Skin of body (tissue), 2 donors: ENCODE measurements around the gene GNG2. TPM values are rescaled to one million over a fixed set of nuclear protein-coding genes. Genes with fewer than 3 reads are reported as not detected.
"Not testable (repeated sequence)": the region's sequence is repeated elsewhere in the genome, so short reads cannot be mapped to it uniquely, and the experiment has no call there.

Source experiments
- DNase-seq: peaks from one replicate; lab custom pipeline; 2025; lab: John Stamatoyannopoulos, UW
- total RNA-seq: library from RNA; depleted of rRNA; stranded (reverse); fragments of >200 nt; gene quantifications from one replicate; pipeline ENCODE4 v1.2.3, GENCODE V29; 2014

Gene GNG2
- total RNA-seq, 1 donor from 2014 or later = 37.5 TPM

GRCh38 chr14:51889851-51890250 is 29.4 kb downstream of the GNG2 start:
- no peak for DNase-seq

DNA sequence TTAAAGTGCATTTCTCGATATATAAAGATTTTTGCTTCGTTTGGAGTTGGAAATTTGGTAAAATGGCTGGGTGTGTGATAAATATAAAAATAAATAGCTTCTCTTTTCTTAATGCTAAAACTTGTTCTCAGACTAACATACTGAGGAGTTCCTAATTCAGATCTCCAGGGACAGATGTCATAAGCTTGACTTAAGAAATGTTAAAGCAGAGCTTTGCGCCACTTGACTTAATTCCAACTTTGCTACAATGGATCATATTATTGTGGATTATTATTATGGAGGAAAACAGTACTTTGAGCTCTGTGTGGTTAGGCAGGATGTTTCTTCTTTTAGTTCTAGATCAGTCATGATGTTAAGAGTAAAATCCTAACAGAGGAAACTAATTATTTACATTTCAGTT is 33.8 kb downstream of the GNG2 start:
- no peak for DNase-seq

- peak; percentile 83 for DNase-seq
Observed at GRCh38 chr14:51895375-51895774, 35.0 kb downstream of the GNG2 start.

- DNase-seq = peak; percentile 32
Observed at GRCh38 chr14:51897791-51898355, 37.5 kb downstream of the GNG2 start.

DNA sequence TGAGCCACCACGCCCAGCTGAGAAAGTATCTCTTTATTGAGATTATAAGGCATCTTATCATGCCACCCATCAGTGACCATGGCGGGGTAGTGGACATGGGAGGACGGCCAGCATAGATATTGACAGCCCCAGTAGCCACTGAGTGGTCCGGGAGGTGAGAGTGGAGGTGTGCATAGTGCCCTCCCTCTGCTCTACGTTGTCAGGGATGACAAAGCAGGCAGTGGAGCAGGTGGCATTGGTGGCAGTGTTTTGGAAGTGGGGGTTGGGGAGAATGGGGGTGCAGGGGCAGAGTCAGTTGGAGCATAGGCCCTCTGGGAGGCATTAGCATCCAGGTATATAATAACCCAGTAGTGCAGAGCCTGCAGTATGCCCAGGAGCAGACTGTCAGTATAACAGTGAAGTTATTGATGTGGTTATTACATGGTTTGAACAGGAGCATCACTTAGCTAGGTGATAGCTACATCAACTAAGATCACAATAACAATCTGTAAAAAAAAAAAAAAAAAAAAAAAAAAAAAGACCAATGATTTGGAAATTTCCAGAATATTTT is 41.1 kb downstream of the GNG2 start:
- no peak for DNase-seq

- not testable (repeated sequence) for DNase-seq
Observed at GRCh38 chr14:51905656-51906121, 45.3 kb downstream of the GNG2 start.

GRCh38 chr14:51908086-51908485 is 47.7 kb downstream of the GNG2 start:
- DNase-seq = no peak

DNA sequence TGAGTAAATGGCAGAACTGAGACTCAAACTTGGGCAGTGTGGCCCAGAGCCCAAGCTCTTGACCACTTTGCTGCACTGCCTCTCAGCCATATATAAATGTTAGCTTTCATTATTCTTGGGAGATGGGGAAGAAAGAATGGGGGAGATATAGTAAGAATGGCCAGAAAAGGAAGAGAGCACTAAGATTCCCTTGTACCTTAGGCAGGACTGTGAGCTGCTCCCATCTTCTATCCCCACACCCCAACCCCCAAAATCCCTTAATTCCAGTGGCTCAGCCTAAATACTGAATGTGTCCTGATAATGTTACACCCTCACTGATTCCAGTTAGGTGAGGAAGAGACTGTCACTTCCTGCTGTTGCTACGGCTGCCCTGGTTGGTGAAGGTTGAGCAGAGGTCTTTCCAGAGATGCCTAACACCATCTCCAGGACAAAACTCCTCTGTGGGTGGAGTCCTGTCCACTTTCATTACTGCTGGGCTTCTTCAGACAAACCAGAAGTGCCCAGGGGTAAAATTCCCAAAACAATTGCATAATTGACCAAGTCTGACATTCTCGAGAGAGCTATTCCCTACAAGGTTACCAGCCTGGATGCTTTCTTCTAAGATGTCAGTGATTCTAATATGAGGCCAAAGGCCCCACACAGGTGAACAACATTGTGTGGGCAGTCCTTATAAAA is 51.8 kb downstream of the GNG2 start:
- no peak for DNase-seq

DNA sequence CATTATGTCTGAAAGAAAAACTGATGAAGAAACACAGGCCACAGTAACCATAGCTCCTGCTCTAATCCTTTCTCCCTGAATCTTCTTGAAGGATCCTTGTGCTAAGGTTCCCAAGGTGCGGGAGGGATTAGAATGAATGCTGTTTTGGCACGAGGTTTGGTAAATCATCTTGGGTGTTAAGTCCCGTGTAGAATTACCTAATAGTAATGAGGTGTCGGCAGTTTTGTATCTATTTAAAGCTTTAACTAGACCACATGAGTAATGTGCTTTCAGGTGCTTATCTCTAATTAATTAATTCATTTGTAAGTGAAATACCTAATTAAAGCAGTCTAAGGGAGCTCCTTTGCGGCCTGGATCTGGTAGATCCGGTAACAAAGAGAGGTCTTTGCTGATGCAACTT is 53.9 kb downstream of the GNG2 start:
- no peak for DNase-seq

GRCh38 chr14:51917193-51917592 is 56.8 kb downstream of the GNG2 start:
- DNase-seq = peak; percentile 78

- DNase-seq = no peak
Observed at GRCh38 chr14:51921026-51921425, 60.6 kb downstream of the GNG2 start.

- no peak for DNase-seq
Observed at GRCh38 chr14:51922624-51923023, 62.2 kb downstream of the GNG2 start.

- no peak for DNase-seq
Observed at GRCh38 chr14:51924600-51924999, 64.2 kb downstream of the GNG2 start.

DNA sequence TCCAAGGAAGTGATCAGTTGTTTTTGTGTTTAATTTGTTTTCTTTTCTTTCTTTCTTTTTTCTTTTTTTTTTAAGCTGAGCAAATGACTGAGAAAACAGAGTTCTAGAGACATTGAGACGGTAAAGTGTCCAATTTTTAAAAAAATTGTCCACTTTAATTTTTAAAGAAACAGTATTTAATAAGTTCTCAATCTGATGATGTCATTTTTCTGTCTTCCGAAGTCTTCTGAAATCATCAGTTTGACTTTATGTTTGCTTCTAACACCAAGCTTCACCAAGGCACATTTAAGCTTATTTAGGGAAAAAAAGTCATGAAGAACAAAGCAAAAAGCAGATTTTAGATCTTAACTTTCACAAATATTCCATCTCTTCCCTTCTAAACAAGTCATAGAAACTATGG is 65.6 kb downstream of the GNG2 start:
- DNase-seq = no peak

DNA sequence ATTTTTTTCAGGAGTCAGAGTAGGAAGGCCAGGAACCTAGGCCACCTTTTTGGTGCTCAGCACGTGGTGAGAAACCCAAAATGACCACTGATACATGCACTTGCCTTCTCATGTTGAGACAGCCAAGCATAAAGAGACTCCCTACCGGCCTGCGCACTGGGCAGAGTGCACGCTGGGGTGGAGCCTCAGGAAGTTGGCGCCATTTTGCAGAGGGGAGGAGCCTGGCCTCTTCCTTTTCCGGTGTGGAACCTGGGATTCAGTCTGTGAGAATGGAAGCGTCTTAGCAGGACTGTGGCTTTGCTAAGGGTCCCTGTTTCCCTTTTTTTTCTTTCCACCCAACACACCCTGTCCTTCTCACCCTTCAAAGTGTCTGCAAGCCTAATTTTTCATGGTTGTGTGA is 66.0 kb downstream of the GNG2 start:
- no peak for DNase-seq

DNA sequence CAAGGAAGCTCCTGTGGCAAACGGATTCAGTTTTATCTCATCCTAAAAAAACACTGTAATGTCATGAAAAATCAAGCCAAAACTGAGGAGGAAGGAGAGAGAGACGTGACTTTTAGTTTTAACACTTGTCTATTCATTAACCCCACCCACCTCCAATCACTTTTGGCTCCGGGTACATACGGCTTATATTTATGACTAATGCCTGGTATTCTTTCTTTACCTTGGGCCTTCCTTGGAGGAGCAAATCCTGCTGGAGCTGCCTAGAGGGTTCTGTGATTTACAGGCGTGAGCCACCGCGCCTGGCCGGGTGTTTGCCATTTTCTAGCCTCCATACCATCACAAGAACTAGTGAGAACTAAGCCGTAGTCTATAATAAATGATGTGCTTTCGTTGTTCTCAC is 68.2 kb downstream of the GNG2 start:
- DNase-seq = no peak

DNA sequence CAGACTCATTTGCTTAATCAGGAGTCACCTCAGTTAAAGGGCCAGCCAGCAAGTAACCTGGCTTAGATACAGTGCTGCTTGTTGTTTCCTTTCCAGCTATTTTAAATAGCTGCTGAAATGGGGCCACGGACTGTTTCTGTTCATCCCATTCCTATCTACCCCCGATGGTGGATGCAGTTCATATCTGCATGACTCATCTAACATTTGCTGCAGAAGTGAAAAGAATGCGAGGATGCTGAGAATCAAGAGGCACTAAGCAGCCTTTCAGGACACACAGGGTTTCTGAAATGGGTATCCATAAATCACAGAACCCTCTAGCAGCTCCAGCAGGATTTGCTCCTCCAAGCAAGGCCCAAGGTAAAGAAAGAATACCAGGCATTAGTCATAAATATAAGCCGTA is 68.8 kb downstream of the GNG2 start:
- no peak for DNase-seq

- no peak for DNase-seq
Observed at GRCh38 chr14:51929910-51930682, 69.7 kb downstream of the GNG2 start.

- no peak for DNase-seq
Observed at GRCh38 chr14:51931308-51931707, 70.9 kb downstream of the GNG2 start.

DNA sequence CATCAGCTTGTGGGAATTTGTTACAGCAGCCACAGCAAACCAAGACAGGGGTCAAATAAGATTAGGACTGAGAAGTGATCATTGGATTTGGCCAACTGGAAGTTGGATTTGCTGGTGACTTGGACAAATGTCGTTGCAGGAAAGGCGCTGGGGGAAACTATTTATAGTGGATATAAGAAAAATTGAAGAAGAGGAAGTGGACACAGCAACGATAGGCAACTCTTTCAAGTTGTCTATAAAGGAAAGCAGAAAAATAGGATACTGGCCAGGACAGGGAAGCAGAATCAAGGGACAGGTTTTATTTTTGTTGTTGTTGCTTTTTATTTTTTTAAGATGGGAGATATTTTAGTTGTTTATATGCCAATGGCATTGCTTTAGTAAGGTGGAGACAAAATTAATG is 72.8 kb downstream of the GNG2 start:
- no peak for DNase-seq

GRCh38 chr14:51938137-51938536 is 77.7 kb downstream of the GNG2 start:
- no peak for DNase-seq

- DNase-seq = no peak
Observed at GRCh38 chr14:51938821-51939220, 78.4 kb downstream of the GNG2 start.
